ENCODE data around the gene KIF24. TPM values are rescaled to one million over a fixed set of nuclear protein-coding genes. Genes with fewer than 3 reads are reported as not detected.

The KIF24 gene
- total RNA-seq, 1 experiment from 2014 or later = 5.8 TPM

DNA sequence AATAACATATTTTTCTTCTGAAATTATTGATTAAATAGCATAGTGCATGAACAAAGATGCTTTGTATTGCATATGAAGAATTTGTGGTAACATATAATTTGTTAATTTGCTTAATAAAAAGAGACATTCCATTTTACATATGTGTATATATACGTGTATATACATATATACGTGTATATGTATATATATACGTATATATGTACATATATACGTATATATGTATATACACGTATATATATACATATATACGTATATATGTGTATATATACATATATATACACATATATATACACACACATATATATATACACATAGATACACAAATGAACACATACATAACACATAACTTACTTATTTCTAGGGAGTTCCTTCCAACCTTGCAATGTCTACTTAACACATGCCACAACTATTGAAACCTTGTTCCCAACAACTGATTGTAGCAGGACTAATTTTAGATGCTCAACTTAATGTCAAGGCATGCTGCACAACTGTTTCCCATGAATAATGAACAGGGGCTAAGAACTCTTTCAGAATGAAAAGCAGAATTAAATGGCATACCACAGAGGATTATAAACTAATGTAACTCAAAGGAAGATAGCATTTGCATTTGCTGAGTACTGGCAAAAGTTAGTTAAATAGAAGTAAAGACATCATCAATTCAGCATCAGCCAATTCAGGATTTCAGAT lies 17.4 kb downstream of the KIF24 start:
- ATAC-seq (no peak), DNase-seq (ENCODE audit: low read depth, low spot score) (no peak)
- Histone ChIP-seq H3K36me3 (ENCODE audit: control insufficient read depth in 1 of 2, insufficient read depth in 2 of 2, low read length in 2 of 2) (no peaks in the 10 kb centered on the region), H2AFZ (ENCODE audit: low read depth, low read length, poor library complexity, severe bottlenecking) (no peak overlapping the region), H3K27me3 (ENCODE audit: insufficient read depth, low read length) (no peaks in the 10 kb centered on the region), H3K4me2 (ENCODE audit: low read length) (no peak overlapping the region), H3K4me3 (replicated peaks in 1 of 2; ENCODE audit: low read depth in 1 of 2, low read length in 2 of 2) (no peak overlapping the region), H3K4me1 (ENCODE audit: control insufficient read depth in 1 of 2, insufficient read depth in 2 of 2, low read length in 2 of 2) (peaks cover 3 to 4% of the 10 kb centered on the region in 2 experiments; a peak in 2 of 4 replicates), H4K20me1 (ENCODE audit: insufficient read depth) (no peaks in the 10 kb centered on the region), H3K9me3 (ENCODE audit: control insufficient read depth in 1 of 2, insufficient read depth in 1 of 2, low read depth in 1 of 2, low read length in 2 of 2) (no peaks in the 10 kb centered on the region), H3K79me2 (ENCODE audit: insufficient read depth, low read length) (0 out of 2 replicates have a peak, but pooled peaks cover 6% of the 10 kb centered on the region), H3K9ac (ENCODE audit: low read length) (no peak overlapping the region), H3K9me2 (ENCODE audit: insufficient read depth) (no peaks in the 10 kb centered on the region), H3K27ac (ENCODE audit: low read depth, low read length) (no peak overlapping the region)
- ChIA-PET CTCF (no interaction called here), RAD21 (ENCODE audit: low non-redundant PET in 1 of 2, low total read pairs in 2 of 2, uncharacterized antibody in 2 of 2, unreplicated experiment in 2 of 2) (no interaction called here), POLR2A (no interaction called here)
- intact Hi-C loops (cut with micrococcal nuclease) = no loop called here
- BruUV-seq (replicated peaks) = no TSS peak
- TF ChIP-seq, protein P1, sequence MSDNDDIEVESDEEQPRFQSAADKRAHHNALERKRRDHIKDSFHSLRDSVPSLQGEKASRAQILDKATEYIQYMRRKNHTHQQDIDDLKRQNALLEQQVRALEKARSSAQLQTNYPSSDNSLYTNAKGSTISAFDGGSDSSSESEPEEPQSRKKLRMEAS (IDR thresholded peaks at IDR 0.05) = no peak
- no peak for TF ChIP-seq POLR2AphosphoS5 (IDR thresholded peaks at IDR 0.05; ENCODE audit: low read depth, low read length)

DNA sequence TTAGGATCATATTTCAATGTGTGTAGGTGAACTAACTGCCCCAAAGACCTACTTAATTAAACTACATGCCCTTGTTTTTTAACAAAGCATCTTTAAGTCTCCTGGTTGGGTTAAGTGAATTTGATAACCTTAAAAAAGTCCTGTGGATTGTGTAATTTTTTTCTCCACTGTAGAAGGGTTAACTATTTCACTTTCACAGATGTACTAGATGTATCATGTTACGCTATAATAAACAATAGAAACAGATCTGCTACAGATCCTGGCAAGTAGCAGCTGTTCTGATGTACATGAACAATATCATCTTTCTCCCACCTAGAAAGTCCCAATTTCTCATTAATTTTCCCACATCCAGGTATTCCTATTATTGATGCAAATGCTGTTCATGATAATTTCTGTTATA lies 18.9 kb downstream of the KIF24 start:
- BruUV-seq (replicated peaks) = TSS peak; percentile 28

More for the DNA sequence above, 18.9 kb downstream of the KIF24 start:
- CTCF ChIA-PET = no interaction called here
- H3K4me2 ChIP-seq (ENCODE audit: low read length) = no peak overlapping the region
- H4K20me1 ChIP-seq (ENCODE audit: insufficient read depth) = no peaks in the 10 kb centered on the region
- H3K9me3 ChIP-seq (ENCODE audit: control insufficient read depth in 1 of 2, insufficient read depth in 1 of 2, low read depth in 1 of 2, low read length in 2 of 2) = no peaks in the 10 kb centered on the region
- 0 out of 2 replicates have a peak, but pooled peaks cover 6% of the 10 kb centered on the region for H3K79me2 ChIP-seq (ENCODE audit: insufficient read depth, low read length)
- TF ChIP-seq, protein P2, sequence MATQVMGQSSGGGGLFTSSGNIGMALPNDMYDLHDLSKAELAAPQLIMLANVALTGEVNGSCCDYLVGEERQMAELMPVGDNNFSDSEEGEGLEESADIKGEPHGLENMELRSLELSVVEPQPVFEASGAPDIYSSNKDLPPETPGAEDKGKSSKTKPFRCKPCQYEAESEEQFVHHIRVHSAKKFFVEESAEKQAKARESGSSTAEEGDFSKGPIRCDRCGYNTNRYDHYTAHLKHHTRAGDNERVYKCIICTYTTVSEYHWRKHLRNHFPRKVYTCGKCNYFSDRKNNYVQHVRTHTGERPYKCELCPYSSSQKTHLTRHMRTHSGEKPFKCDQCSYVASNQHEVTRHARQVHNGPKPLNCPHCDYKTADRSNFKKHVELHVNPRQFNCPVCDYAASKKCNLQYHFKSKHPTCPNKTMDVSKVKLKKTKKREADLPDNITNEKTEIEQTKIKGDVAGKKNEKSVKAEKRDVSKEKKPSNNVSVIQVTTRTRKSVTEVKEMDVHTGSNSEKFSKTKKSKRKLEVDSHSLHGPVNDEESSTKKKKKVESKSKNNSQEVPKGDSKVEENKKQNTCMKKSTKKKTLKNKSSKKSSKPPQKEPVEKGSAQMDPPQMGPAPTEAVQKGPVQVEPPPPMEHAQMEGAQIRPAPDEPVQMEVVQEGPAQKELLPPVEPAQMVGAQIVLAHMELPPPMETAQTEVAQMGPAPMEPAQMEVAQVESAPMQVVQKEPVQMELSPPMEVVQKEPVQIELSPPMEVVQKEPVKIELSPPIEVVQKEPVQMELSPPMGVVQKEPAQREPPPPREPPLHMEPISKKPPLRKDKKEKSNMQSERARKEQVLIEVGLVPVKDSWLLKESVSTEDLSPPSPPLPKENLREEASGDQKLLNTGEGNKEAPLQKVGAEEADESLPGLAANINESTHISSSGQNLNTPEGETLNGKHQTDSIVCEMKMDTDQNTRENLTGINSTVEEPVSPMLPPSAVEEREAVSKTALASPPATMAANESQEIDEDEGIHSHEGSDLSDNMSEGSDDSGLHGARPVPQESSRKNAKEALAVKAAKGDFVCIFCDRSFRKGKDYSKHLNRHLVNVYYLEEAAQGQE (IDR thresholded peaks at IDR 0.05; ENCODE audit: low read depth) = no peak
- TF ChIP-seq, protein P1 (IDR thresholded peaks at IDR 0.05) = no peak
- TF ChIP-seq EZH2 (IDR thresholded peaks at IDR 0.05) = no peak
- TF ChIP-seq SIN3A (IDR thresholded peaks at IDR 0.05; ENCODE audit: low read depth) = no peak
- TF ChIP-seq POLR2AphosphoS5 (IDR thresholded peaks at IDR 0.05; ENCODE audit: low read depth, low read length) = no peak
- TF ChIP-seq YY1 (IDR thresholded peaks at IDR 0.05; ENCODE audit: extremely low read depth, insufficient replicate concordance, low read depth, low read length) = no peak
- TF ChIP-seq POLR2A (IDR thresholded peaks at IDR 0.05; ENCODE audit: borderline replicate concordance, extremely low read depth, insufficient read depth, insufficient read length) = no peak
- TF ChIP-seq CEBPB (IDR thresholded peaks at IDR 0.05; ENCODE audit: low read depth) = no peak
- no peak for TF ChIP-seq SP1 (IDR thresholded peaks at IDR 0.05; ENCODE audit: low read depth)
- TF ChIP-seq, protein P3, sequence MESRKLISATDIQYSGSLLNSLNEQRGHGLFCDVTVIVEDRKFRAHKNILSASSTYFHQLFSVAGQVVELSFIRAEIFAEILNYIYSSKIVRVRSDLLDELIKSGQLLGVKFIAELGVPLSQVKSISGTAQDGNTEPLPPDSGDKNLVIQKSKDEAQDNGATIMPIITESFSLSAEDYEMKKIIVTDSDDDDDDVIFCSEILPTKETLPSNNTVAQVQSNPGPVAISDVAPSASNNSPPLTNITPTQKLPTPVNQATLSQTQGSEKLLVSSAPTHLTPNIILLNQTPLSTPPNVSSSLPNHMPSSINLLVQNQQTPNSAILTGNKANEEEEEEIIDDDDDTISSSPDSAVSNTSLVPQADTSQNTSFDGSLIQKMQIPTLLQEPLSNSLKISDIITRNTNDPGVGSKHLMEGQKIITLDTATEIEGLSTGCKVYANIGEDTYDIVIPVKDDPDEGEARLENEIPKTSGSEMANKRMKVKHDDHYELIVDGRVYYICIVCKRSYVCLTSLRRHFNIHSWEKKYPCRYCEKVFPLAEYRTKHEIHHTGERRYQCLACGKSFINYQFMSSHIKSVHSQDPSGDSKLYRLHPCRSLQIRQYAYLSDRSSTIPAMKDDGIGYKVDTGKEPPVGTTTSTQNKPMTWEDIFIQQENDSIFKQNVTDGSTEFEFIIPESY (IDR thresholded peaks at IDR 0.05; ENCODE audit: extremely low read depth, insufficient replicate concordance, low read length) = no peak
- TF ChIP-seq ZNF274 (IDR thresholded peaks at IDR 0.05; ENCODE audit: low read depth, low read length) = no peak
- intact Hi-C loops (cut with micrococcal nuclease) = no loop called here
- no peak overlapping the region for H3K9ac ChIP-seq (ENCODE audit: low read length)
- H3K27ac ChIP-seq (ENCODE audit: low read depth, low read length) = no peak overlapping the region
- ATAC-seq = no peak
- peaks cover 3 to 4% of the 10 kb centered on the region in 2 experiments; a peak in 2 of 4 replicates for H3K4me1 ChIP-seq (ENCODE audit: control insufficient read depth in 1 of 2, insufficient read depth in 2 of 2, low read length in 2 of 2)
- no peak overlapping the region for H3K4me3 ChIP-seq (replicated peaks in 1 of 2; ENCODE audit: low read depth in 1 of 2, low read length in 2 of 2)
- DNase-seq (ENCODE audit: low read depth, low spot score) = no peak
- H3K27me3 ChIP-seq (ENCODE audit: insufficient read depth, low read length) = no peaks in the 10 kb centered on the region
- no peaks in the 10 kb centered on the region for H3K36me3 ChIP-seq (ENCODE audit: control insufficient read depth in 1 of 2, insufficient read depth in 2 of 2, low read length in 2 of 2)
- RAD21 ChIA-PET (ENCODE audit: low non-redundant PET in 1 of 2, low total read pairs in 2 of 2, uncharacterized antibody in 2 of 2, unreplicated experiment in 2 of 2) = no interaction called here
- POLR2A ChIA-PET = no interaction called here
- no peak overlapping the region for H2AFZ ChIP-seq (ENCODE audit: low read depth, low read length, poor library complexity, severe bottlenecking)
- no peaks in the 10 kb centered on the region for H3K9me2 ChIP-seq (ENCODE audit: insufficient read depth)

Measured in HCT116 (cell line).